Activated CD8-positive, alpha-beta T cell treated with anti-CD3 and anti-CD28 coated beads for 36 hours (primary cell): ENCODE results near the gene OR4K14. TPM values are rescaled to one million over a fixed set of nuclear protein-coding genes. Genes with fewer than 3 reads are reported as not detected.

ENCODE experiments used
- ATAC-seq: fragments of 200-7000 bp; cut with Tn5 transposase; one replicate; pipeline ENCODE4 v1.10.0; 2021; ENCODE audit warnings: mild to moderate bottlenecking, moderate library complexity
- CTCF ChIA-PET: fragments of 350-600 bp; sonication (Branson Sonifier 250); formaldehyde crosslinking; loops from one replicate; lab custom pipeline; 2021; ENCODE audit warnings: antibody characterized with exemption; lab: Charles Lee
- POLR2A ChIA-PET: fragments of 350-600 bp; sonication (Branson Sonifier 250); formaldehyde crosslinking; loops from one replicate; lab custom pipeline; 2021; ENCODE audit warnings: antibody characterized with exemption; lab: Charles Lee
- DNase-seq: peaks from one replicate; pipeline ENCODE4 v3.0.0-alpha.2; 2020
- H3K27ac Mint-ChIP-seq: one replicate; pipeline ENCODE4 v1.8.0; 2021; ENCODE audit warnings: mild to moderate bottlenecking, mixed read lengths
- H3K27me3 Mint-ChIP-seq: one replicate; pipeline ENCODE4 v1.8.0; 2021; ENCODE audit warnings: mixed read lengths
- H3K36me3 Mint-ChIP-seq: one replicate; pipeline ENCODE4 v1.8.0; 2021; ENCODE audit warnings: low read depth, mixed read lengths
- H3K4me1 Mint-ChIP-seq: one replicate; pipeline ENCODE4 v1.8.0; 2021; ENCODE audit warnings: low read depth, mixed read lengths
- H3K4me3 Mint-ChIP-seq: one replicate; pipeline ENCODE4 v1.8.0; 2021; ENCODE audit warnings: mild to moderate bottlenecking, moderate library complexity, mixed read lengths
- H3K9me3 Mint-ChIP-seq: one replicate; pipeline ENCODE4 v1.8.0; 2021; ENCODE audit warnings: mixed read lengths
- intact Hi-C: fragments of 100-400 bp; cut with micrococcal nuclease; formaldehyde crosslinking; loops from one replicate; pipeline ENCODE4 v1.10.0; 2022
- total RNA-seq, 2 experiments: library from RNA; stranded (reverse); gene quantifications; one replicate each; pipeline ENCODE4 v1.2.3, GENCODE V29; 2021
- TF ChIP-seq, protein P1 (sequence below): fragments of 200-600 bp; IDR thresholded peaks from one replicate; pipeline ENCODE4 v1.8.0; 2022; ENCODE audit warnings: antibody characterized with exemption, mild to moderate bottlenecking

Gene OR4K14, protein sequence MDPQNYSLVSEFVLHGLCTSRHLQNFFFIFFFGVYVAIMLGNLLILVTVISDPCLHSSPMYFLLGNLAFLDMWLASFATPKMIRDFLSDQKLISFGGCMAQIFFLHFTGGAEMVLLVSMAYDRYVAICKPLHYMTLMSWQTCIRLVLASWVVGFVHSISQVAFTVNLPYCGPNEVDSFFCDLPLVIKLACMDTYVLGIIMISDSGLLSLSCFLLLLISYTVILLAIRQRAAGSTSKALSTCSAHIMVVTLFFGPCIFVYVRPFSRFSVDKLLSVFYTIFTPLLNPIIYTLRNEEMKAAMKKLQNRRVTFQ
- total RNA-seq = not detected

DNA sequence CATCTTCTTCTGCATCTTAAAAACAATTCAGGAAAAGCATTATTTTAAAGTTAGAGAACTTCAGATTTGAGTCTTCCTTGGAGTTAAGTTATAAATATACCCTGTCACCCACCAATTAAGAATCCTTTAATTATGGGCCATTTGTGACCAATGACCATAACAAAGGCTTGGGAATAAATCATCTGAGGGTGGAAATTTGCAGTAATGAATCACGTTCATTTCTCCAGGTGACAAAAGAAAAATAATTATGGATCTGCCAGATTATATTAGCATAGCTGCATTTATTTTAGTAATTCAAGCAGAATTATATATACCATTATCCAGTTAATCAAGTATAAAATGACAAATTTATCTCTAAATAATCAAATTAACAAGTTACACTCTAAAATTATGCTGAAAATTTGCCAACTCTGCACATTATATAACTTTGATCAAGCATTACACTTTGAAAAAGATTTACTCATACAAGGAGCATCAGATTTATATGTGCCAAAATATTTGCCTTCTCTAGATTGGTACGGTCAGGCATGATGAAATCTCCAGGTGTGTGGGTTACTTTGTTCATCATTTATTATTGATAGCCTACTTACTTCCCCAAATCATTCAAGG lies at the start of gene OR4K14:
OR4K14 (minus strand) TSS at position 51 of the 609 bp plus-strand sequence. CDS start 4,114 bp downstream, outside the sequence.
- ATAC-seq (no peak), DNase-seq (no peak)
- Mint-ChIP-seq H3K4me1 (no peaks in the 10 kb centered on the region), H3K36me3 (no peaks in the 10 kb centered on the region), H3K27ac (no peak within 1 kb of the TSS), H3K4me3 (no peak within 1 kb of the TSS), H3K9me3 (no peaks in the 10 kb centered on the region), H3K27me3 (no peaks in the 10 kb centered on the region)
- CTCF ChIA-PET = no interaction called here
- POLR2A ChIA-PET = no interaction called here
- TF ChIP-seq, protein P1, sequence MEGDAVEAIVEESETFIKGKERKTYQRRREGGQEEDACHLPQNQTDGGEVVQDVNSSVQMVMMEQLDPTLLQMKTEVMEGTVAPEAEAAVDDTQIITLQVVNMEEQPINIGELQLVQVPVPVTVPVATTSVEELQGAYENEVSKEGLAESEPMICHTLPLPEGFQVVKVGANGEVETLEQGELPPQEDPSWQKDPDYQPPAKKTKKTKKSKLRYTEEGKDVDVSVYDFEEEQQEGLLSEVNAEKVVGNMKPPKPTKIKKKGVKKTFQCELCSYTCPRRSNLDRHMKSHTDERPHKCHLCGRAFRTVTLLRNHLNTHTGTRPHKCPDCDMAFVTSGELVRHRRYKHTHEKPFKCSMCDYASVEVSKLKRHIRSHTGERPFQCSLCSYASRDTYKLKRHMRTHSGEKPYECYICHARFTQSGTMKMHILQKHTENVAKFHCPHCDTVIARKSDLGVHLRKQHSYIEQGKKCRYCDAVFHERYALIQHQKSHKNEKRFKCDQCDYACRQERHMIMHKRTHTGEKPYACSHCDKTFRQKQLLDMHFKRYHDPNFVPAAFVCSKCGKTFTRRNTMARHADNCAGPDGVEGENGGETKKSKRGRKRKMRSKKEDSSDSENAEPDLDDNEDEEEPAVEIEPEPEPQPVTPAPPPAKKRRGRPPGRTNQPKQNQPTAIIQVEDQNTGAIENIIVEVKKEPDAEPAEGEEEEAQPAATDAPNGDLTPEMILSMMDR = no peak
- intact Hi-C loops = no loop called here

DNA sequence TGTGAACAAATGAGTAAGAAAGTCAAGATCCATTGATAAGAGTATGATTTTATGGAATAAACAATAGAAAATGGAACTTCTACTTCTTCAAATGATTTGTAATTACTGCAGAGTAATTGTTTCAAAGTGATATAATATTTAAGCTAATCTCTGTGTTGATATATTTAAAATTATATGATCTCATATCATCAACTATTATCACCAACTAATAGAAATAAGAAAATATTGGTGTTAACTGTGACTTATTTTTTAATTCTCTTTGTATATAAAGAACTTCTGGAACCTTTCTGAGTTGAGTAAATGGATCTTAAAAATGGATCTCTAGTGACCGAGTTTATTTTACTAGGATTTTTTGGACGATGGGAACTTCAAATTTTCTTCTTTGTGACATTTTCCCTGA lies 40.6 kb upstream of the OR4K14 start, which contains the start of gene OR4L1:
OR4L1 (plus strand) TSS at position 301 of the 400 bp plus-strand sequence; CDS start at position 301, 0 bp downstream.
- ChIA-PET POLR2A (no interaction called here), CTCF (no interaction called here)
- ATAC-seq (no peak), DNase-seq (no peak)
- intact Hi-C loops = no loop called here
- Mint-ChIP-seq H3K4me1 (no peaks in the 10 kb centered on the region), H3K27me3 (peaks cover 3% of the 10 kb centered on the region), H3K36me3 (no peaks in the 10 kb centered on the region), H3K9me3 (no peaks in the 10 kb centered on the region), H3K27ac (no peak within 1 kb of the TSS), H3K4me3 (no peak within 1 kb of the TSS)
- TF ChIP-seq, protein P1 = no peak

DNA sequence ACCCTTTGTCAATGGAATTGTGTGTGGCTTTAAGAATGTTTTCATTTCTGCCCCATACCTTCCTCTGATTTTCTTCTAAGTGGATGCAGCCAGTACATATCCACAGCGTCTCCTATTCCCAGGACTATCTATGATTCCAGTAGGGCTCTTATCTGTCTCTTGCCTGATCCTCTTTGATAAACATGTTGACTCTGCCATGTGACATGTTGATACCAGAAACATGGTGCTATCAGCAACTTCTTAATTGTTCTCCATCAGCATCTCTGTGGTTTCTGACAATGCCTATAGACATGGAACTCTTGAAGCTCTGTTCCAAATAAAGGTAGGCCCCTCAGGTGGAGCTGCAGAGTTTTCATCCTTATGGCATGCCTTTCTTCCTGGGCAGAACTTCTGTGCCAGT lies 29.1 kb upstream of the OR4K14 start:
- no peak overlapping the region for H3K27ac Mint-ChIP-seq
- H3K9me3 Mint-ChIP-seq = no peaks in the 10 kb centered on the region
- POLR2A ChIA-PET = no interaction called here
- ATAC-seq = no peak
- CTCF ChIA-PET = no interaction called here
- H3K4me1 Mint-ChIP-seq = no peaks in the 10 kb centered on the region
- H3K27me3 Mint-ChIP-seq = peaks cover 8% of the 10 kb centered on the region
- DNase-seq = no peak
- H3K36me3 Mint-ChIP-seq = no peaks in the 10 kb centered on the region
- no peak overlapping the region for H3K4me3 Mint-ChIP-seq
- TF ChIP-seq, protein P1 = no peak
- intact Hi-C loops = no loop called here

DNA sequence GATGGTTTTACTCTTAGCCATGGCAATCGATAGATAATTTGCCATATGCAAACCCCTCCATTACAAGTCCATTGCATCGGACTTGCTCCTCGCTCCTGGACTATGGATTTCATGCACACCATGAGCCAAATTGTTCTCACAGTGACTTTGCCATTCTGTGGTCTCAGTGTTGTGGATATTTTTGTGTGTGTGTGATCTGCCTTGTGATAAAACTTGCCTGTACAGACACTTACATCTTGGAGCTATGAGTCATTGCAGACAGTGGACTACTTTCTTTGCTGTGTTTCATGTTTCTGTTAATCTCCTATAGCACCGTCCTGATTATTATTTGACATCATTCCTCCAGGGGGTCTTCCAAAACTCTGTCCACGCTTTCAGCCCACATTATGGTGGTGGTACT lies 25.1 kb upstream of the OR4K14 start:
- H3K27ac Mint-ChIP-seq = no peak overlapping the region
- ChIA-PET POLR2A (no interaction called here), CTCF (no interaction called here)
- DNase-seq = no peak
- no peak overlapping the region for H3K4me3 Mint-ChIP-seq
- no peak for ATAC-seq
- intact Hi-C loops = no loop called here
- no peaks in the 10 kb centered on the region for H3K4me1 Mint-ChIP-seq
- peaks cover 4% of the 10 kb centered on the region for H3K9me3 Mint-ChIP-seq
- no peaks in the 10 kb centered on the region for H3K36me3 Mint-ChIP-seq
- TF ChIP-seq, protein P1 = no peak
- H3K27me3 Mint-ChIP-seq = peaks cover 6% of the 10 kb centered on the region

DNA sequence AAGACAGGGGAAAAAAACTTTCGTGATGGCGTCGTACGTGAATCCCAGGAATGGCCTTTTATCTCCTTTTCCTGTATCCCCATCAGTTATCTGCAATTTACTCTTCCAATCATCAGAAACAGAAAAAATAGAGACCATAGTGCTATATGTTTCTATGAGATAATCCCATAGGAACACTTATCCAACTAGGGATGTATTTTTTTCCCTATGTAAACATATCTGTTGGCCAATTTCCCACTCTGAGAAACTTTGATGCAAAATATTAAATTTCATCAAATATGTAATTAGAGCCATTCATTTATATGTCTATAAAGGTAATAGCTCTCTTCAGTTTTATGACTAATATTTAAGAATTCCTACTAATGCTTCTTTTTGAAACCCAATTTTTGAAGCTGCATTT lies 16.8 kb upstream of the OR4K14 start, which contains the start of gene OR4K13:
OR4K13 (minus strand) TSS at position 101 of the 400 bp plus-strand sequence. CDS start 1,280 bp downstream, outside the sequence.
- POLR2A ChIA-PET = no interaction called here
- TF ChIP-seq, protein P1 = no peak
- H3K9me3 Mint-ChIP-seq = peaks cover 4% of the 10 kb centered on the region
- H3K27ac Mint-ChIP-seq = no peak within 1 kb of the TSS
- peaks cover 1% of the 10 kb centered on the region for H3K27me3 Mint-ChIP-seq
- H3K4me1 Mint-ChIP-seq = no peaks in the 10 kb centered on the region
- no peak for ATAC-seq
- H3K36me3 Mint-ChIP-seq = no peaks in the 10 kb centered on the region
- CTCF ChIA-PET = no interaction called here
- intact Hi-C loops = no loop called here
- no peak for DNase-seq
- no peak within 1 kb of the TSS for H3K4me3 Mint-ChIP-seq
